SK-N-SH (cell line): ENCODE data around the gene EXOC4. TPM values are rescaled to one million over a fixed set of nuclear protein-coding genes. Genes with fewer than 3 reads are reported as not detected.
A peak's percentile ranks its signal among the peaks of the same experiment; 100 is the strongest.

Experiments
- CTCF ChIA-PET: fragments of 300-600, 350-600 bp; formaldehyde crosslinking; extraction: SDS; loops from one replicate; lab custom pipeline; 2021; lab: Yijun Ruan, JAX
- POLR2A ChIA-PET: fragments of 350-600 bp; sonication (Branson Sonifier 250); formaldehyde crosslinking; extraction: SDS; loops from one replicate; lab custom pipeline; 2020; ENCODE audit warnings: antibody characterized with exemption, inconsistent platforms; lab: Yijun Ruan, JAX
- DNase-seq: peaks from one replicate; pipeline ENCODE4 v3.0.0; 2012
- H2AFZ ChIP-seq: fragments of 200-600 bp; sonication (generic); 2 replicates; pipeline ENCODE4 v1.8.1; 2016; ENCODE audit warnings: antibody characterized with exemption, mild to moderate bottlenecking, low read depth
- H3F3A ChIP-seq: fragments of 200-600 bp; sonication (generic); replicated peaks from 2 replicates; pipeline ENCODE3; 2016; ENCODE audit warnings: antibody characterized with exemption, mild to moderate bottlenecking; ENCODE audit not compliant: insufficient read depth
- H3K27ac ChIP-seq, 2 experiments: fragments of 200-500 bp in 1 of 2; fragments of 200-600 bp in 1 of 2; sonication (Bioruptor generic) in 1 of 2; sonication (generic), shearing (Covaris generic) in 1 of 2; 2 replicates each; pipeline versions ENCODE4 v1.5.1 to v1.6.1; 2014 to 2016; ENCODE audit warnings: low read depth in 2 of 2, inconsistent platforms in 1 of 2, low read length in 1 of 2, mild to moderate bottlenecking in 1 of 2, mixed read lengths in 1 of 2
- H3K27me3 ChIP-seq: fragments of 200-600 bp; sonication (generic), shearing (Covaris generic); 2 replicates; pipeline ENCODE4 v1.6.1; 2016; ENCODE audit warnings: mixed run types; ENCODE audit not compliant: insufficient read depth
- H3K36me3 ChIP-seq, 2 experiments: fragments of 200-500 bp in 1 of 2; fragments of 200-600 bp in 1 of 2; sonication (Bioruptor generic) in 1 of 2; sonication (generic) in 1 of 2; replicated peaks in 1 of 2; 2 replicates each; pipeline versions ENCODE3 to v1.5.1; 2014 to 2016; ENCODE audit warnings: low read length in 1 of 2, mild to moderate bottlenecking in 1 of 2; ENCODE audit not compliant: insufficient read depth in 2 of 2, control insufficient read depth in 1 of 2
- H3K4me1 ChIP-seq, 2 experiments: fragments of 200-500 bp in 1 of 2; fragments of 200-600 bp in 1 of 2; sonication (Bioruptor generic) in 1 of 2; sonication (generic), shearing (Covaris generic) in 1 of 2; 2 replicates each; pipeline versions ENCODE4 v1.5.1 to v1.6.1; 2014 to 2016; ENCODE audit warnings: low read depth in 1 of 2, low read length in 1 of 2, mixed run types in 1 of 2; ENCODE audit not compliant: insufficient read depth in 2 of 2, control insufficient read depth in 1 of 2
- H3K4me2 ChIP-seq: fragments of 200-600 bp; sonication (generic), shearing (Covaris generic); 2 replicates; pipeline ENCODE4 v1.6.1; 2017; ENCODE audit warnings: mixed run types
- H3K4me3 ChIP-seq, 2 experiments: fragments of 200-500 bp in 1 of 2; fragments of 200-600 bp in 1 of 2; sonication (Bioruptor generic) in 1 of 2; sonication (generic), shearing (Covaris generic) in 1 of 2; 2 replicates each; pipeline versions ENCODE4 v1.5.1 to v1.8.1; 2014 to 2016; ENCODE audit warnings: low read depth in 2 of 2, inconsistent platforms in 1 of 2, low read length in 1 of 2, mild to moderate bottlenecking in 1 of 2, mixed read lengths in 1 of 2, moderate library complexity in 1 of 2
- H3K79me2 ChIP-seq: fragments of 200-600 bp; sonication (generic); 2 replicates; pipeline ENCODE4 v1.8.1; 2017; ENCODE audit warnings: mild to moderate bottlenecking; ENCODE audit not compliant: insufficient read depth
- H3K9ac ChIP-seq: fragments of 200-600 bp; sonication (generic); 2 replicates; pipeline ENCODE4 v1.6.1; 2017; ENCODE audit warnings: mixed run types
- H3K9me2 ChIP-seq: fragments of 200-600 bp; sonication (generic); 2 replicates; pipeline ENCODE4 v1.6.1; 2017; ENCODE audit warnings: mixed run types
- H3K9me3 ChIP-seq: fragments of 200-600 bp; sonication (generic); 2 replicates; pipeline ENCODE4 v1.6.1; 2017; ENCODE audit warnings: mixed run types, mild to moderate bottlenecking, moderate library complexity
- H4K20me1 ChIP-seq: fragments of 200-600 bp; sonication (generic); 2 replicates; pipeline ENCODE4 v1.6.1; 2017; ENCODE audit warnings: mild to moderate bottlenecking, mixed run types; ENCODE audit not compliant: insufficient read depth
- CHD2 ChIP-seq: fragments of 150-350 bp; IDR thresholded peaks from 2 replicates; pipeline ENCODE4 v1.6.1; 2018; ENCODE audit warnings: low read length; ENCODE audit not compliant: partially characterized antibody
- ELF1 ChIP-seq: IDR thresholded peaks from 2 replicates; pipeline ENCODE4 v1.4.0; 2012
- EP300 ChIP-seq, 2 experiments: IDR thresholded peaks; 2 replicates each; pipeline versions ENCODE4 v1.4.0 to v1.6.1; 2012; ENCODE audit warnings: borderline replicate concordance in 1 of 2, low read depth in 1 of 2, low read length in 1 of 2
- FOXM1 ChIP-seq: IDR thresholded peaks from 2 replicates; pipeline ENCODE4 v1.4.0; 2012; ENCODE audit warnings: low read depth, mild to moderate bottlenecking
- GATA2 ChIP-seq: sonication (generic); formaldehyde crosslinking; IDR thresholded peaks from 2 replicates; pipeline ENCODE4 v1.5.0; 2020; ENCODE audit warnings: mild to moderate bottlenecking, missing genetic modification reagents
- JUND ChIP-seq: IDR thresholded peaks from 2 replicates; pipeline ENCODE4 v1.4.0; 2012
- MEF2A ChIP-seq: IDR thresholded peaks from 2 replicates; pipeline ENCODE4 v1.4.0; 2012; ENCODE audit warnings: low read depth, borderline replicate concordance
- MXI1 ChIP-seq: IDR thresholded peaks from 2 replicates; pipeline ENCODE4 v1.6.1; 2012; ENCODE audit warnings: mild to moderate bottlenecking, low read depth, low read length, improper control_type of control experiment
- NRF1 ChIP-seq: IDR thresholded peaks from 2 replicates; pipeline ENCODE4 v1.6.1; 2012; ENCODE audit warnings: low read depth, mild to moderate bottlenecking, low read length
- RAD21 ChIP-seq: IDR thresholded peaks from 2 replicates; pipeline ENCODE4 v1.6.1; 2012; ENCODE audit warnings: mild to moderate bottlenecking, low read length
- RCOR1 ChIP-seq: fragments of 150-350 bp; IDR thresholded peaks from 2 replicates; pipeline ENCODE4 v1.6.1; 2017; ENCODE audit warnings: antibody characterized with exemption, low read length
- RFX5 ChIP-seq: IDR thresholded peaks from 2 replicates; pipeline ENCODE4 v1.6.1; 2012; ENCODE audit warnings: mild to moderate bottlenecking, improper control_type of control experiment, low read length
- RXRA ChIP-seq: IDR thresholded peaks from 2 replicates; pipeline ENCODE4 v1.4.0; 2012; ENCODE audit warnings: low read depth, mild to moderate bottlenecking, borderline replicate concordance
- SMC3 ChIP-seq: IDR thresholded peaks from 2 replicates; pipeline ENCODE4 v1.6.1; 2012; ENCODE audit warnings: low read depth, low read length, improper control_type of control experiment
- TAF1 ChIP-seq: IDR thresholded peaks from 2 replicates; pipeline ENCODE4 v1.6.1; 2012; ENCODE audit warnings: low read depth, mild to moderate bottlenecking, low read length, moderate library complexity, borderline replicate concordance
- TCF12 ChIP-seq: IDR thresholded peaks from 2 replicates; pipeline ENCODE4 v1.4.0; 2012
- YY1 ChIP-seq: IDR thresholded peaks from 2 replicates; pipeline ENCODE4 v1.4.0; 2012; ENCODE audit warnings: low read depth, mild to moderate bottlenecking
- WGBS: methylation state at CpG from one replicate; pipeline ENCODE4 v1.1.6; 2017; ENCODE audit warnings: low lambda C conversion rate; 5-methylcytosine and 5-hydroxymethylcytosine counted together
- polyA plus RNA-seq, 3 experiments: library from polyadenylated mRNA; depleted of rRNA; stranded (reverse); fragments of >200 nt; gene quantifications; 2 replicates each; pipeline ENCODE4 v1.2.3, GENCODE V29; 2012
- TF ChIP-seq, protein P1 (sequence below): IDR thresholded peaks from 2 replicates; pipeline ENCODE4 v1.4.0; 2012; ENCODE audit warnings: low read depth
- TF ChIP-seq, protein P2 (sequence below): fragments of 200-600 bp; sonication (generic); IDR thresholded peaks from 2 replicates; pipeline ENCODE4 v1.6.1; 2017; ENCODE audit warnings: antibody characterized with exemption, mild to moderate bottlenecking, moderate library complexity
- TF ChIP-seq, protein P3 (sequence below): fragments of 150-350 bp; IDR thresholded peaks from 2 replicates; pipeline ENCODE4 v1.6.1; 2017; ENCODE audit warnings: antibody characterized with exemption, low read length, low read depth, borderline replicate concordance
- TF ChIP-seq, protein P4 (sequence below): fragments of 150-350 bp; IDR thresholded peaks from 2 replicates; pipeline ENCODE4 v1.6.1; 2016; ENCODE audit warnings: mild to moderate bottlenecking, low read depth, low read length

Gene EXOC4
- polyA plus RNA-seq, 1 of the 3 experiments (the other 2 are of a cell fraction): 37.3 TPM

DNA sequence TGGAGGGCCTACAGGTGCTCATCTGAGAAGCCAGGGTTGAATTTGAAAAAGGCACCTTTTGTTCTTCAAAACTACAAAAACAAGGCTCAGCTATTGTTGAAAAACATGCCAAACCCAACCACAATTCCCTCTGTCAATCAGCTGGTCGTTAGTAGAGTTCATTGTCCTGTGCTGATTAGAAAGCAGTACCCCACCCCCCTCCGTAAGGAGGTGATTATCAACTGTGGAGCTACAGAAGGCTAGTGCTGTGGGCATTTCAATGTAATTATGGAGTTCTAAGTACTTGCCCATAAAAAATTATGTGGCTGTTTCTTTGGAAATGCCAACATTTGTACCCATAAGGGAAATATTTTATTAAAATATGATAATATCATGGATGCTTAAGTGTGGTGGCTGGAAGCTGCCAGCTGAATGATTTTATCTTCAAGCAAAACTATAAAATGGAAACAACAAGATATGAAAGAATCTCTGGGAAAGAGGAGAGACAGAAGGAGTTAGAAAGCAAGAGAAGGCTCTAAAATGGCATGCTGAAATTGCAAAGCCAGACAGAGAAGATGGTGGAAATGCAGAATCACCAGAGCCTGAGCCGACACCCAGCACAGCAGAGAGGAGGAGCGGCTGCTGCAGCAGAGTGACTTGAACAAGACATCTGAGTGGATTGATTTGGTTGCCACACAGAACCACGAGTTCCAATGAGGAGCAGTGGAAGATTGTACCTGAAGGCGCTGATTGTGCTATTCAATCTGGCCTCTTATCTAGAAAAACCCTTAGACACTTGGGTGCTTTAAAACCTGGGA, 694.8 kb downstream of the EXOC4 start (continued):
- TF ChIP-seq TAF1: no peak

DNA sequence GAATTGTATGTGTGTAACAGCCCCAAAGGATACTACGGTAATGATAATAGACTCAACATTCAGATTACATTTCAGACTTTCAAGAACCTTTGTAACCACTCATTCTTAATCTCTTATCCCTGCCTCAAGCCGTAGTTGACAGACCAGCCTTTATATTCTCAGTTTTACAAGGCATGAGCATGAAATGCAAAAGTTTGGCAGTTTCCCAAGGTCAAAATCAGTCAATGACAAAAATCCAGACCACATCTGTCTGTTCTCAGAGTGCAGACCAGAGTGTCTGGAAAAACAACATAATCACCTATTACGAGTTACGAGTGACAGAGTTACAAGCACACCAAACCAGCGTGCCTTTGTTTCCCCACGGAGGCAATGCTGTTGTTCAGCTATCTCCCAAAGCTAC, 695.7 kb downstream of the EXOC4 start:
- no peaks in the 10 kb centered on the region for H3K9me3 ChIP-seq
- no peak overlapping the region for H2AFZ ChIP-seq
- ChIA-PET POLR2A (interaction anchor here (0.8 kb wide), 1 partner anchor 175 kb away, joined by 3 read pairs; no protein-coding TSS in a partner anchor), CTCF (interaction anchor here (1.0 to 3.0 kb wide), 4 partner anchors 13 to 193 kb away, joined by 3 to 8 read pairs (median 6); no protein-coding TSS in a partner anchor)
- H3K9ac ChIP-seq: no peak overlapping the region
- TF ChIP-seq GATA2: peak; percentile 49
- peak; percentile 23 for TF ChIP-seq CHD2
- no peak for TF ChIP-seq NRF1
- TF ChIP-seq RXRA: no peak
- no peak for TF ChIP-seq JUND
- no peak for TF ChIP-seq RFX5
- TF ChIP-seq, protein P1, sequence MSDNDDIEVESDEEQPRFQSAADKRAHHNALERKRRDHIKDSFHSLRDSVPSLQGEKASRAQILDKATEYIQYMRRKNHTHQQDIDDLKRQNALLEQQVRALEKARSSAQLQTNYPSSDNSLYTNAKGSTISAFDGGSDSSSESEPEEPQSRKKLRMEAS: no peak
- TF ChIP-seq YY1: no peak
- TF ChIP-seq MXI1: no peak
- TF ChIP-seq, protein P2, sequence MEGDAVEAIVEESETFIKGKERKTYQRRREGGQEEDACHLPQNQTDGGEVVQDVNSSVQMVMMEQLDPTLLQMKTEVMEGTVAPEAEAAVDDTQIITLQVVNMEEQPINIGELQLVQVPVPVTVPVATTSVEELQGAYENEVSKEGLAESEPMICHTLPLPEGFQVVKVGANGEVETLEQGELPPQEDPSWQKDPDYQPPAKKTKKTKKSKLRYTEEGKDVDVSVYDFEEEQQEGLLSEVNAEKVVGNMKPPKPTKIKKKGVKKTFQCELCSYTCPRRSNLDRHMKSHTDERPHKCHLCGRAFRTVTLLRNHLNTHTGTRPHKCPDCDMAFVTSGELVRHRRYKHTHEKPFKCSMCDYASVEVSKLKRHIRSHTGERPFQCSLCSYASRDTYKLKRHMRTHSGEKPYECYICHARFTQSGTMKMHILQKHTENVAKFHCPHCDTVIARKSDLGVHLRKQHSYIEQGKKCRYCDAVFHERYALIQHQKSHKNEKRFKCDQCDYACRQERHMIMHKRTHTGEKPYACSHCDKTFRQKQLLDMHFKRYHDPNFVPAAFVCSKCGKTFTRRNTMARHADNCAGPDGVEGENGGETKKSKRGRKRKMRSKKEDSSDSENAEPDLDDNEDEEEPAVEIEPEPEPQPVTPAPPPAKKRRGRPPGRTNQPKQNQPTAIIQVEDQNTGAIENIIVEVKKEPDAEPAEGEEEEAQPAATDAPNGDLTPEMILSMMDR: no peak
- TF ChIP-seq, protein P3, sequence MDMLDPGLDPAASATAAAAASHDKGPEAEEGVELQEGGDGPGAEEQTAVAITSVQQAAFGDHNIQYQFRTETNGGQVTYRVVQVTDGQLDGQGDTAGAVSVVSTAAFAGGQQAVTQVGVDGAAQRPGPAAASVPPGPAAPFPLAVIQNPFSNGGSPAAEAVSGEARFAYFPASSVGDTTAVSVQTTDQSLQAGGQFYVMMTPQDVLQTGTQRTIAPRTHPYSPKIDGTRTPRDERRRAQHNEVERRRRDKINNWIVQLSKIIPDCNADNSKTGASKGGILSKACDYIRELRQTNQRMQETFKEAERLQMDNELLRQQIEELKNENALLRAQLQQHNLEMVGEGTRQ: no peak
- TF ChIP-seq ELF1: no peak
- TF ChIP-seq SMC3: no peak
- no peak; the same call in 1 of the 2 replicates for TF ChIP-seq TCF12
- TF ChIP-seq TAF1: no peak
- TF ChIP-seq, protein P4, sequence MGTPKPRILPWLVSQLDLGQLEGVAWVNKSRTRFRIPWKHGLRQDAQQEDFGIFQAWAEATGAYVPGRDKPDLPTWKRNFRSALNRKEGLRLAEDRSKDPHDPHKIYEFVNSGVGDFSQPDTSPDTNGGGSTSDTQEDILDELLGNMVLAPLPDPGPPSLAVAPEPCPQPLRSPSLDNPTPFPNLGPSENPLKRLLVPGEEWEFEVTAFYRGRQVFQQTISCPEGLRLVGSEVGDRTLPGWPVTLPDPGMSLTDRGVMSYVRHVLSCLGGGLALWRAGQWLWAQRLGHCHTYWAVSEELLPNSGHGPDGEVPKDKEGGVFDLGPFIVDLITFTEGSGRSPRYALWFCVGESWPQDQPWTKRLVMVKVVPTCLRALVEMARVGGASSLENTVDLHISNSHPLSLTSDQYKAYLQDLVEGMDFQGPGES: no peak
- TF ChIP-seq MEF2A: no peak
- peak in 1 of 2 experiments; percentile 87; a peak in 2 of 4 replicates for TF ChIP-seq EP300 (IDR thresholded peaks at IDR 0.05; ENCODE audit: borderline replicate concordance in 1 of 2, low read depth in 1 of 2, low read length in 1 of 2)
- TF ChIP-seq FOXM1: no peak
- peak; percentile 54; the same call in 1 of the 2 replicates for TF ChIP-seq RCOR1
- TF ChIP-seq RAD21: peak; percentile 18; the same call in 1 of the 2 replicates
- H3K36me3 ChIP-seq: peaks cover 0 to 30% of the 10 kb centered on the region in 2 experiments
- no peaks in the 10 kb centered on the region for H3K27me3 ChIP-seq
- H3K79me2 ChIP-seq: no peaks in the 10 kb centered on the region
- no peaks in the 10 kb centered on the region for H3K9me2 ChIP-seq
- DNase-seq: peak; percentile 33
- H3F3A ChIP-seq: no peaks in the 10 kb centered on the region
- H4K20me1 ChIP-seq: no peaks in the 10 kb centered on the region
- H3K4me2 ChIP-seq: no peak overlapping the region
- peaks cover 0 to 43% of the 10 kb centered on the region in 2 experiments; a peak in 2 of 4 replicates for H3K4me1 ChIP-seq
- H3K27ac ChIP-seq: peak overlapping the region in 1 of 2 experiments; percentile 100; a peak in 2 of 4 replicates
- 86% methylated on average over 6 of the region's 6 CpGs for WGBS
- no peak overlapping the region; a peak in 1 of 4 replicates for H3K4me3 ChIP-seq
